HG03064 (cell line): ENCODE results near the gene SESN2.
"Not testable (repeated sequence)": the region's sequence is repeated elsewhere in the genome, so short reads cannot be mapped to it uniquely, and the experiment has no call there.

ENCODE experiments used
- ATAC-seq: cut with Tn5 transposase; IDR thresholded peaks from one replicate; pipeline ENCODE4 v1.9.1; 2021; ENCODE audit warnings: low read depth; ENCODE audit not compliant: unreplicated experiment

Gene SESN2

DNA sequence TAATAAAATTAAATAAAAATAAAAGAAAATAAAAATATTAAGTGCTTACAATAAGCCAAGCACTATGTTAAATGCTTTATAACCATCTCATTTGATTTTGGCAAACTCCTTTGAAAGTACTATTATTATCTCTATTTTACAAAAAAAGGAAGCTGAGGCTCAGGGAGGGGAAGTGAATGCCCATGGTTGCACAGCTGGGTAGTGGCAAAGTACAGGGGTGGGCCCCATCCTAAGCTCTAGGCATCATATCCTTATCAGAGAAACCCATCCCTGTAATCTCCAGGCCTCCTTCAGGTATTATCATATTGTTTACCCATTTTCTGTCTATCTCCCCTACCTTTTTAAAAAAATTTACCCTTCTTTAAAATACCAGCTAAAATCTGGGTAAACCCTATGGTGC is 67.2 kb downstream of the SESN2 start:
- ATAC-seq = no peak

DNA sequence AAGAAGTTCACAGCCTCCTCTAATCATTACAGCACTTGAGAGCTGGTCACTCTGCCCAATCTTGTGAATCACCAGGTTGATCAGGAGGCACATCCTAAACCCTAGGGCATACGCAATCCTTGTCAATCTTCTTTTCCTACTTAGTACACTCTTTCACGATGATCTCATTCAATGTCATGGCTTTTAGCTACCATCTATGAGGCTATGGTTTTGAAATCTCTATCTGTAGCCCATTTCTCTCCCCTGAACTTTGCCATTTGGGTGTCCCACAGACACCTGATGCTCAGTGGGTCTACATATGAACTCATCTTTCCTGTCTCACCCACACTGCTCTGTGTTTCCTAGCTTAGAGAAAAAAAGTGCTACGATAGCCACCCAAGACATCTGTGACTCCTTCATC is 67.7 kb downstream of the SESN2 start:
- ATAC-seq = no peak

DNA sequence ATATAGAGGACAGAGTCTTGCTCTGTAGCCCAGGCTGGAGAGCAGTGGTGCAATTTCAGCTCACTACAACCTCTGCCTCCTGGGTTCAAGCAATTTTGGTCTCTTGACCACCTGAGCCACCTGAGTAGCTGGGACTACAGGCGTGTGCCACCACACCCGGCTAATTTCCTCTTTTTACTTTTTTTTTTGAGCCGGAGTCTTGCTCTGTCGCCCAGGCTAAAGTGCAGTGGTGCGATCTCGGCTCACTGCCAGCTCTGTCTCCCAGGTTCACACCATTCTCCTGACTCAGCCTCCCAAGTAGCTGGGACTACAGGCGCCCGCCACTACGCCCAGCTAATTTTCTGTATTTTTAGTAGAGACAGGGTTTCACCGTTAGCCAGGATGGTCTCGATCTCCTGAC is 68.1 kb downstream of the SESN2 start:
- ATAC-seq = not testable (repeated sequence)

DNA sequence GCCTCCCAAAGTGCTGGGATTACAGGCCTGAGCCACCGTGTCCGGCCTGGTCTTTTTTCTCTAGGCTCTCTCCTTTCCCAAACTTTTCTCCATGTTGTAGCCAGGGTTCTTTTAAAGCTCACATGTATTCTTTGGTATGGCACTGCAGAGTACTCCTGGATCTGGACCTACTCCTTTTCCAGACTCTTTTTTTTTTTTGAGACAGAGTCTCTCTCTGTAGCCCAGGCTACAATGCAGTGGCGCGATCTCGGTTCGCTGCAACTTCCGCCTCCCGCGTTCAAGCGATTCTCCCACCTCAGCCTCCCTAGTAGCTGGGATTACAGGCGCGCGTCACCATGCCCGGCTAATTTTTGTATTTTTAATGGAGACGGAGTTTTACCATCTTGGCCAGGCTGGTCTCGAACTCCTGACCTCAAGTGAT is 68.9 kb downstream of the SESN2 start:
- ATAC-seq = no peak

DNA sequence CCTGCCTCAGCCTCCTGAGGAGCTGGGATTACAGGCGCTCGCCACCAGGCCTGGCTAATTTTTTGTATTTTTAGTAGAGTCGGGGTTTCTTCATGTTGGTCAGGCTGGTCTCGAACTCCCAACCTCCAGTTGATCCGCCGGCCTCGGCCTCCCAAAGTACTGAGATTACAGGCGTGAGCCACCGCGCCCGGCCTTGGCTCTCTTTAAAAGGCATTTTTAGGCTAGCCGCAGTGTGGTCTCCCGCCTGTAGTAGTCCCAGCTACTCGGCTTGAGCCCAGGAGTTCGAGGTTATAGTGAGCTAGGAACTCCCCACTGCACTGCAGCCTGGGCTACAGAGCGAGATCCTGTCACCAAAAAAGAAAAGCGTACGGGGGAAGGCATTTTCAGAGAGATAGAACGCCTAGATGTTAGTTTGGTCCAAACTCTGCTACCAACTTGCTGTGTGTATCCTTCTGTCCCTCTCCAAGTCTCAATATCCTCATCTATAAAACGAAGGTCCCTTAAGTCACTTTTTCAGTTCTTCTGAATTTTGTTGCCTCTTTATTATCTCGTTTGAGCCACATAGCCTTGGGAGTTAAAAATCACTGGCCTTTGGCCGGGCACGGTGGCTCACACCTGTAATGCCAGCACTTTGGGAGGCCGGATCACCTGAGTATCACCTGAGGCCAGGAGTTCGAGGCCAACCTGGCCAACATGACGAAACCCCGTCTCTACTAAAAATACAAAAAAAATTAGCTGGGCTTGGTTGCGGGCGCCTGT is 70.3 kb downstream of the SESN2 start:
- no peak for ATAC-seq
